Thoracic aorta (tissue), 2 donors: ENCODE data around the gene RRH. TPM values are rescaled to one million over a fixed set of nuclear protein-coding genes. Genes with fewer than 3 reads are reported as not detected.
"Not testable (repeated sequence)": the region's sequence is repeated elsewhere in the genome, so short reads cannot be mapped to it uniquely, and the experiment has no call there.

Experiments
- ATAC-seq: fragments of 150-250 bp; one replicate; pipeline ENCODE4 v1.8.0; 2017; ENCODE audit warnings: low read depth; ENCODE audit not compliant: insufficient number of reproducible peaks, low FRiP score
- DNase-seq: peaks from one replicate; pipeline ENCODE4 v3.0.0-alpha.2; 2020; ENCODE audit warnings: low spot score
- H3K27ac ChIP-seq, 2 donors: fragments of 200-600 bp; sonication (generic); 1 replicate in 1 of 2; 2 replicates in 1 of 2; pipeline ENCODE4 v1.5.1; 2016; ENCODE audit warnings: mild to moderate bottlenecking in 2 of 2, moderate library complexity in 2 of 2
- H3K27me3 ChIP-seq: fragments of 200-600 bp; sonication (generic); replicated peaks from 2 replicates; pipeline ENCODE4 v1.6.0; 2016; ENCODE audit warnings: mild to moderate bottlenecking; ENCODE audit not compliant: insufficient read depth
- H3K36me3 ChIP-seq: fragments of 200-600 bp; sonication (generic); one replicate; pipeline ENCODE4 v1.5.1; 2016
- H3K4me1 ChIP-seq, 2 donors: fragments of 200-600 bp; sonication (generic); 1 replicate in 1 of 2; 2 replicates in 1 of 2; pipeline versions ENCODE4 v1.5.1 to v1.6.0; 2016; ENCODE audit warnings: low read depth in 2 of 2, mild to moderate bottlenecking in 1 of 2; ENCODE audit not compliant: control insufficient read depth in 1 of 2
- H3K4me3 ChIP-seq: fragments of 200-600 bp; sonication (generic); 2 replicates; pipeline ENCODE4 v1.5.1; 2016; ENCODE audit warnings: mild to moderate bottlenecking
- H3K9me3 ChIP-seq: fragments of 200-600 bp; sonication (generic); 2 replicates; pipeline ENCODE4 v1.5.1; 2016
- total RNA-seq, 2 donors: library from RNA; depleted of rRNA; stranded (reverse); fragments of >200 nt; gene quantifications; one replicate each; pipeline versions ENCODE4 v1.1.0 to v1.2.3, GENCODE V29; 2016
- TF ChIP-seq, protein P1 (sequence below): fragments of 200-600 bp; sonication (generic); IDR thresholded peaks from one replicate; pipeline ENCODE4 v1.5.1; 2019; ENCODE audit warnings: antibody characterized with exemption

Gene RRH, protein sequence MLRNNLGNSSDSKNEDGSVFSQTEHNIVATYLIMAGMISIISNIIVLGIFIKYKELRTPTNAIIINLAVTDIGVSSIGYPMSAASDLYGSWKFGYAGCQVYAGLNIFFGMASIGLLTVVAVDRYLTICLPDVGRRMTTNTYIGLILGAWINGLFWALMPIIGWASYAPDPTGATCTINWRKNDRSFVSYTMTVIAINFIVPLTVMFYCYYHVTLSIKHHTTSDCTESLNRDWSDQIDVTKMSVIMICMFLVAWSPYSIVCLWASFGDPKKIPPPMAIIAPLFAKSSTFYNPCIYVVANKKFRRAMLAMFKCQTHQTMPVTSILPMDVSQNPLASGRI
- total RNA-seq, result 1 to 10 TPM in 1 of 2 donors, not detected in 1; 1.2 TPM

DNA sequence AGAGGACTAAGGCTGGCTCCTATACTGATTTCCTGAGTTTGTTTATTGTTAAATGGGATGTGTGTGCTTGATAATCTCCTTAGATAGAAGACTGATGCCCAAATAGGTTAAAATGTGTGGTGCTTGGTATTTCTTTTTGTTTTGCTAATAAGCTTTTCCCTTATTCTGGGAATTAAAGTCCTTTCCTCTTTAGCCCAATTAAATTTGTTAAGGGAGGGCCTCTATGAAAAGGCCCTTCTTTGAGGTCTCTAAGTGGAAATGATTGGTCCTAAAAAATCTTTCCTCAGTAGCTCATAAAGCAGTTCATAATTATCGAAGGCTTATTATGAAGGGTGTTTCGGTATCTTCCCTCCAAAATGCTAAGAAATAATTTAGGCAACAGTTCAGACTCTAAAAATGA lies at the start of gene RRH:
Gene RRH, plus strand, starts transcription at position 301 of the 400 bp plus-strand sequence. Its CDS starts 56 bp downstream, at position 357.
- DNase-seq, result no peak
- no peaks in the 10 kb centered on the region for H3K27me3 ChIP-seq
- H3K36me3 ChIP-seq, result no peaks in the 10 kb centered on the region
- ATAC-seq, result no peak
- H3K4me1 ChIP-seq, result no peaks in the 10 kb centered on the region
- TF ChIP-seq, protein P1, sequence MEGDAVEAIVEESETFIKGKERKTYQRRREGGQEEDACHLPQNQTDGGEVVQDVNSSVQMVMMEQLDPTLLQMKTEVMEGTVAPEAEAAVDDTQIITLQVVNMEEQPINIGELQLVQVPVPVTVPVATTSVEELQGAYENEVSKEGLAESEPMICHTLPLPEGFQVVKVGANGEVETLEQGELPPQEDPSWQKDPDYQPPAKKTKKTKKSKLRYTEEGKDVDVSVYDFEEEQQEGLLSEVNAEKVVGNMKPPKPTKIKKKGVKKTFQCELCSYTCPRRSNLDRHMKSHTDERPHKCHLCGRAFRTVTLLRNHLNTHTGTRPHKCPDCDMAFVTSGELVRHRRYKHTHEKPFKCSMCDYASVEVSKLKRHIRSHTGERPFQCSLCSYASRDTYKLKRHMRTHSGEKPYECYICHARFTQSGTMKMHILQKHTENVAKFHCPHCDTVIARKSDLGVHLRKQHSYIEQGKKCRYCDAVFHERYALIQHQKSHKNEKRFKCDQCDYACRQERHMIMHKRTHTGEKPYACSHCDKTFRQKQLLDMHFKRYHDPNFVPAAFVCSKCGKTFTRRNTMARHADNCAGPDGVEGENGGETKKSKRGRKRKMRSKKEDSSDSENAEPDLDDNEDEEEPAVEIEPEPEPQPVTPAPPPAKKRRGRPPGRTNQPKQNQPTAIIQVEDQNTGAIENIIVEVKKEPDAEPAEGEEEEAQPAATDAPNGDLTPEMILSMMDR, result no peak
- no peak within 1 kb of the TSS for H3K4me3 ChIP-seq
- no peak within 1 kb of the TSS for H3K27ac ChIP-seq
- no peaks in the 10 kb centered on the region for H3K9me3 ChIP-seq

DNA sequence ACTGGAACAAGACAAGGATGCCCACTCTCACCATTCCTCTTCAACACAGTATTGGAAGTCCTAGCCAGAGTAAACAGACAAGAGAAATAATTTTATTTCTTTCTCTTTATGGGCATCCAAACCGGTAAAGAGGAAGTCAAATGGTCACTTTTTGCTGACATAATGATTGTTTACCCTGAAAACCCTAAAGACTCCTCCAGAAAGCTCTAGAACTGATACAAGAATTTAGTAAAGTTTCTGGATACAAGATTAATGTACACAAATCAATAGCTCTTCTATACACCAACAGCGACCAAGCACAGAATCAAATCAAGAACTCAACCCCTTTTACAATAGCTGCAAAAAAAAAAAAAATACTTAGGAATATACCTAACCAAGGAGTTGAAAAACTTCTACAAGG lies 45.7 kb upstream of the RRH start:
- DNase-seq, H3K36me3 ChIP-seq, H3K27me3 ChIP-seq, H3K27ac ChIP-seq, H3K4me1 ChIP-seq, H3K4me3 ChIP-seq, ATAC-seq, H3K9me3 ChIP-seq: not testable (repeated sequence)

DNA sequence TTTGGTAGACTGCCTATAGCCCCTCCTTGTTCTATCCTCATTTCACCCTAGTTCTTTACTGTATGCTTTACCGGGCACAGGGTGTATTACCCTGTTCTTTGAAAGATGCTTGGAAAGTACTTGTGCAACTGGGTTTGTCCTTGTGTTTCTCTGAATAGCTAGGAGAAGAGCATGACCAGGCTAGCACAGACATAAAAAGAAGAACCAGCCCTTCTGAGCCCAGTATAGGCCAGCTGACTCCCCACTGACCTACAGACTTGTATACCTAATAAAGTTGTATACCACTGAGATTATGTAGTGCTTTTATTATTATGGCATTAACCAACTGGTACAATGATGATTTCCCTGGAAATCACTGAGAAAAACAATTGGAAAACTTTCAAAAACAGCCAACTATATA lies 40.9 kb upstream of the RRH start:
- TF ChIP-seq, protein P1, result no peak
- ATAC-seq, result no peak

DNA sequence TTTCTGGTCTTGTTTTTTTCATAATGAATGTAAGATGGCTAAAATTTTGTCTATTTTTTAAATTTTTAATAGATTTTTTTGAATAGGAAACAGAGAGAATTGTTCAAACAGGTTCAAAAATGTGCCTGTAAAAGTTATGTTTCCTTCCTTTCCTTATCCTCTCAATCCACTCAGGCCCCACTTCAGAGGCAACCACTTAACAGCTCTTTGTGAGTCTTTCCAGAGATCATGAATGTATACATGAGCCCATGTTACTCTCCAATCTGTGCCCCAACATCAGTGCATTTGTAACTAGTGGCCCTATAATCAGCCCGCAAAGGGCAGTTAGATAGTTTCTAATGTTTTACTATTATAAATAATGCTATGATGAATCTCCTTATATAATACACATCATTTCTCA lies 40.0 kb upstream of the RRH start:
- Histone ChIP-seq H3K27ac (no peak overlapping the region), H3K4me3 (no peak overlapping the region), H3K9me3 (no peaks in the 10 kb centered on the region), H3K4me1 (no peaks in the 10 kb centered on the region), H3K36me3 (no peaks in the 10 kb centered on the region), H3K27me3 (no peaks in the 10 kb centered on the region)
- no peak for ATAC-seq
- TF ChIP-seq, protein P1, result no peak
- DNase-seq, result no peak

More for the DNA sequence above, 40.9 kb upstream of the RRH start:
- no peak for DNase-seq
- no peaks in the 10 kb centered on the region for H3K4me1 ChIP-seq
- H3K27me3 ChIP-seq, result no peaks in the 10 kb centered on the region
- no peak overlapping the region for H3K27ac ChIP-seq
- H3K36me3 ChIP-seq, result no peaks in the 10 kb centered on the region
- no peak overlapping the region for H3K4me3 ChIP-seq
- H3K9me3 ChIP-seq, result no peaks in the 10 kb centered on the region

DNA sequence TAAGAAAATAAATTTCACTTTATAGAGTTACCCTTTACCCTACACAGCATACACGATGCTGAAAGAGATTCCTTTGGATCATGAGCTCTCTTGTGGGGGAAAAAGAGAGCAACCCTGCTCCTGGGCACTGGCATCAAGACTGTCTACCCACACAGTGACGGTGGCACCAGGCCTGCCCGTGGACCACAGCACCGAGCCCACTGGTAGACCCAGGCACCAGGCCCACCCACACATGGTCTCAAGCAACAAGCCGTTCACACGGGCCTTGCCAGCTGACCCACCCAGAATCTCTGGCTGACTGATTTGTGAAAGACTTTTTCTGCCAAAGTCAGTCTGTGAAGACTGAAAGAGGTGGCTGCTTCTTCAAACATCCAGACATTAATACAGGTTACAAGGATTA lies 32.7 kb upstream of the RRH start:
- no peak for ATAC-seq
- H3K36me3 ChIP-seq, result no peaks in the 10 kb centered on the region
- DNase-seq, result no peak
- H3K4me3 ChIP-seq, result no peak overlapping the region
- no peaks in the 10 kb centered on the region for H3K4me1 ChIP-seq
- no peak overlapping the region for H3K27ac ChIP-seq
- TF ChIP-seq, protein P1, result no peak
- no peaks in the 10 kb centered on the region for H3K27me3 ChIP-seq
- H3K9me3 ChIP-seq, result peaks cover 3% of the 10 kb centered on the region

DNA sequence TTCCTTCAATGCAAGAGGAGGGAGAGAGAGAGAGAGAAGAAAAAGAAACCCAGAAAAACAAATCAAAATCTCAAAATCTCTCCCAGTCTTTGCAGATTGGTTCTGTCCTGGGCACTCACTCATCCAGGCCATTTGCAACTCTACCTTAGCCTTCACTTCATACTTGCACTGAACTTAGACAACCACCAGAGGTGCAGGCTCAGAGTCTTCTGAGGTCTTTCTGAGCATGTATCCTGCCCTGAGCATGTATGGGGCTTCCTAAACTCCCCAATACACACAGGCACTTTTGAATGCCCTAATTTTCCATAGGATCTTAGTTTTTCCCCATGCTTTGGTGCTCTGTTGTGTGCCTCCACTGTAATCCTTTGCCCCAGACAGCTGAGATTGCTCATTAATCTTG lies 28.9 kb upstream of the RRH start:
- ATAC-seq (no peak), DNase-seq (no peak)
- H3K27me3 ChIP-seq, result no peaks in the 10 kb centered on the region
- peaks cover 3% of the 10 kb centered on the region for H3K9me3 ChIP-seq
- TF ChIP-seq, protein P1, result no peak
- H3K36me3 ChIP-seq, result no peaks in the 10 kb centered on the region
- peaks cover 5 to 8% of the 10 kb centered on the region in 2 donors for H3K4me1 ChIP-seq
- no peak overlapping the region for H3K4me3 ChIP-seq
- H3K27ac ChIP-seq, result no peak overlapping the region
